ENCODE results near the gene MASTL.
"Not testable (repeated sequence)": the region's sequence is repeated elsewhere in the genome, so short reads cannot be mapped to it uniquely, and the experiment has no call there.

Gene MASTL

GRCh38 chr10:27155066-27155754 is at the start of gene MASTL:
TSS of gene MASTL (plus strand) at chr10:27155352. CDS start at chr10:27155427, 75 bp downstream.
- peak; percentile 93 for DNase-seq

DNA sequence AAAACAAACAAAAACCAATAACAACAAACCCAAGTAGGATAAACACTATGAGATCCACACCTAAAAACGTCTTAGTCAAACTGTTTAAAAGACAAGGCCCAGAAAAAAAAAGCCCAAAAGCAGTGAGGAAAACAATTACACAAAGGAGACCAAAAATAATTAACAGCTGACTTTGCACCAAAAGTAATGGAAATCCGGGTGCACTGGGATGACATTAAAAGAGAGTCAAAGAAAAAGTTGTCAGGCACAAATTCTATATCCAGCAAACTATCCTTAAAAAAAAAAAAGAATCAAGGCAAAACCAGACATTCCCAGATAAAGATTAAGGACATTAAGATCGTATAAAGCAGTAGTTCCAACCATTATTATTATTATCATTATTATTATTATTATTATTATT is 47.0 kb upstream of the MASTL start:
- DNase-seq = no peak

GRCh38 chr10:27134371-27134770 is 20.8 kb upstream of the MASTL start:
- no peak for DNase-seq

DNA sequence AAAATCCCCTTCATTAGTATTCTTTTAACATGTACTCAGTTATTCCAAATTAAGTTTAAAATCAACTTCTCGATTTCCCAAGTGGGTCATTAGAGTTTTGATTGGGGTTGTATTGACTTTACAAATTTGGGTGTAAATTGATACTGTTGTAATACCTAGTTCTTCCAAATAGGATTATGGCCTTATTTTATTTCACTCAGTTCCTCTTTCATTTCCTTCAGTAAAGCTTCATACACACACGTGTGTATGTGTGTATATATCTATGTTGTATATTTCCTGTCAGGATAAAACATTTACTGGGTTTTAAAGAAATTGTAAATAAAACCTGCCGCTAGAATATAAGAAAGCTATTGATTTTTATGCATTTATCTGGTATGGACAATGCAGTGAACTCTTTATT is 16.9 kb upstream of the MASTL start:
- no peak for DNase-seq

DNA sequence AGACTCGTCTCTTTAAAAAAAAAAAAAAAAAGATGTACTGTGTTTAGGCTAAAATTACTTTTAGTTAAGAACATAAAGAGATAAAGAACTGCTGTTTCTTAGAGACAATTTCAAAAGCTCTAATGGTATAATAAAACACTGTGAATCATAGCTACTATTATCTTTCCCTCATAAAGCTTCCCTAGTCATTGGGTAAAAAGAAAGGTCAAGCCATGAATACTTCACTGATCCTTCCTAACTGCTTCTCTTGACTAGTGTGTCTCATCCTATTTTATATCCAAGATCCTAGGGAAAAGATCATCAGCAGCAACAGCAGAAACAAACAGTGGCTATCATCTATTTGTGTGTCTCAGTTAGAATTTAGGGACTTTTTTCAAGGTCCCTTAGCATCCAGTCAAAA is 11.5 kb upstream of the MASTL start:
- no peak for DNase-seq

DNA sequence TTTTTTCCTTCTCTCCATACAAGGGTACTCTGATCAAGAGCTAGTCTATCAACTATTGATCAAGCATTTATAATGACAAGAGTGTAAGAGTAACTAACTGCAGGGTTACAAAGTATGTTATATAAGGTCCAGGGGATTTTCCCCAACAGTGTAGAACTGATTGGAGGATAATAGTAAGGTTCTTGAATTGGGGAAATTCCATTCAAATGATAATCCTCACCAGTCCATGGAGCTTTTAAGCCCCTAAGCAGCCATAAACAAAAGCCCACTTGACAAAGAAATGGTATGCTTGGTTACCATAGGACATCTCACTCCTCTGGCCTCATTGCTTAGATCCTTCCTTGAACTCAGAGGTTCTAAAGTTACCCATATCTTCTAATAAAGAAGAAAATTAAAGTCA is 9.2 kb upstream of the MASTL start:
- no peak for DNase-seq

GRCh38 chr10:27147701-27148100 is 7.5 kb upstream of the MASTL start:
- no peak for DNase-seq

DNA sequence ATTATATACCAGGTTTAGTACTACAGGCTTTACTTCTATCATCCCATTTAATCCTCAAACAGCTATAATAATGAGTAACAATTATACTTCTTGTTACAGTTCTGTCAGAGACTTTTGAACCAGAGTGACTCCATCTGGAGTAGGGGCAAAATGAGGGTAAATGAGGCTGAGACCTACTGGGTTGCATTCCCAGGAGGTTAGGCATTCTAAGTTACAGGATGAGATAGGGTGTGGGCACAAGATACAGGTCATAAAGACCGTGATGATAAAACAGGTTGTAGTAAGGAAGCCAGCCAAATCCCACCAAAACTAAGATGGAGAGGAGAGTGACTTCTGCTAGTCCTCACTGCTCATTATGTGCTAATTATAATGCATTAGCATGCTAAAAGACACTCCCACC is 4.9 kb upstream of the MASTL start:
- DNase-seq = no peak

DNA sequence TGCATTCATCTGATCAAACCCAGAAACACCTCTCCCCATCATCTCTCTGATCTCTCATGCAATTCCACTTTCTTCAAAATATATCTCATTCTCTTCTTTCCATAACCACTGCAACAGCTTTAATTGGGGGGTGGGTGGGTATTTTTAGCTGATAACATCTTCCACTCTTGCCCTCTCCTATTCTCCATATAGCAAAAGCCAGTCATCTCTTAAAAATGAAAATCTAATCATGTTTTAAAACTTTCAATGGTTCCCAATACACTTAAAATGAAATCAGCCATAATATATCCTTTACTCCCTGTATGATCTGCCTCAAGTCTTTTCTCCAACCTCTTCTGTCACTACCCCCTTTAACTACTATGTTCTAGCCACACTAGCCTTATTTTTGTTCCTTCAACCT is 2.5 kb upstream of the MASTL start:
- no peak for DNase-seq

DNA sequence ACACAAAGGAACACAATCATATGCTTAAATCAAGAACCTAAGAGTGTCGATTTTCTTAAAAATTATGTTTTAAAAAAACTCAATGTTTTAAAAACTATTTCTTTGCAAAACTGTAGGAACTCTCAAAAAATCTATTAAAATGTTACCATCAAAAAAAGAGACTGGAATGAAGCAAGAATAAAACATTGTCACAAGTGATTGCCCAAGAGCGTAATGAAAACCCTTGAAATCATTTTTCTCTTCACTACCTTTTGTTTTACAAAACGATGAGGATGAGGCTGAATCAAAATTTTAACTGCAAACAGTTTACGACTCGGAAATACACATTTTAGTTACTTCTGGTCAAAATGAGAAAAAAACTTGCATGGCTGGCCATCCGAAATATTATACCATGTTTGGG is 1.8 kb upstream of the MASTL start:
- no peak for DNase-seq

DNA sequence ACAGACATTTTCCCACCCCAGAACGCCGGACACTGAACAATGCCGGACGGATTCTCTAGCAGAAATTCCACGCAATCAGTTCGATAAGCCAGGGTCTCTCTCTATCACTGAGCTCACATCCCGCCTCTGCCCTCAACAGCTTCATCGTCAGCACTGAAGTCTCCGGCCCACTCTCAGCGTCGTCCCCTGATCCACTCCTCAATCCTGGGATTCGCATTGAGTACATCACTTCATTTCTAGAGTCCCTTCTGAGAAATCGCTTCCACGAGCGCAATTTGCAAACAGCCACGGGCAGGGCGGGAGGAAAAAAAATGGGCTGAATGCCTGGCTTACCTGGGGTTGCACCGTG is 1.3 kb upstream of the MASTL start:
- DNase-seq = no peak

DNA sequence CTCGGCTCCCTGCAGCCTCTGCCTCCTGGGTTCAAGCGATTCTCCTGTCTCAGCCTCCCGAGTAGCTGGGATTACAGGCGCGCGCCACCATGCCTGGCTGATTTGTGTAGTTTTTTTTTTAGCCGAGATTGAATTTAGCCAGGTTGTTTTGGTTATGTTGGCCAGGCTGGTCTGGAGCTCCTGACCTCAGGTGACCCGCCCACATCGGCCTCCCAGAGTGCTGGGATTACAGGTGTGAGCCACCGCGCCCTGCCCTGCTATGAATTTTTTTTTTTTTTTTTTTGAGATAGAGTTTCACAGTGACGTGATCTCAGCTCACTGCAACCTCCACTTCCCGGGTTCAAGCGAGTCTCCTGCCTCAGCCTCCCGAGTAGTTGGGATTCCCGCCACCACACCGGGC is 1.4 kb downstream of the MASTL start:
- DNase-seq = not testable (repeated sequence)

GRCh38 chr10:27157150-27157549 is 2.0 kb downstream of the MASTL start:
- DNase-seq = no peak

DNA sequence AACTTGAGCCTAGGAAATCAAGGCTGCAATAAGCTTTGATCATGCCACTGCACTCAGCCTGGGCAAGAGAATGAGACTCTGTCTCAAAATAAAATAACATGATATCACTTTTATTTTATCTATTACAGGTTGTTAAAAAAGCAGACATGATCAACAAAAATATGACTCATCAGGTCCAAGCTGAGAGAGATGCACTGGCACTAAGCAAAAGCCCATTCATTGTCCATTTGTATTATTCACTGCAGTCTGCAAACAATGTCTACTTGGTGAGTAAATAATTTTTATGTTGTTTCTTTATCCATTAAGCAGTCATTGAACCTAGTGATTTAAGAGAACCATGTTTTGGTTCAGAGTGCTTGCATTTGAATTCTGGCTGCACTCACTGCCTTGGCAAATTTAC is 3.3 kb downstream of the MASTL start:
- DNase-seq = no peak

DNA sequence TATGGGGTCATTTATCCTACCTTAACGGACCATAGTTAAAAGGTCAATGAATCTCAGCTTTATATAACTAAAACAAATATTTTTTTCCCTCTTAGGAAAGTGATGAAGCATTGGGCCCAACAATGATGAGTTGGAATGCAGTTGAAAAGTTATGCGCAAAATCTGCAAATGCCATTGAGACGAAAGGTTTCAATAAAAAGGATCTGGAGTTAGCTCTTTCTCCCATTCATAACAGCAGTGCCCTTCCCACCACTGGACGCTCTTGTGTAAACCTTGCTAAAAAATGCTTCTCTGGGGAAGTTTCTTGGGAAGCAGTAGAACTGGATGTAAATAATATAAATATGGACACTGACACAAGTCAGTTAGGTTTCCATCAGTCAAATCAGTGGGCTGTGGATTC is 14.7 kb downstream of the MASTL start:
- no peak for DNase-seq

DNA sequence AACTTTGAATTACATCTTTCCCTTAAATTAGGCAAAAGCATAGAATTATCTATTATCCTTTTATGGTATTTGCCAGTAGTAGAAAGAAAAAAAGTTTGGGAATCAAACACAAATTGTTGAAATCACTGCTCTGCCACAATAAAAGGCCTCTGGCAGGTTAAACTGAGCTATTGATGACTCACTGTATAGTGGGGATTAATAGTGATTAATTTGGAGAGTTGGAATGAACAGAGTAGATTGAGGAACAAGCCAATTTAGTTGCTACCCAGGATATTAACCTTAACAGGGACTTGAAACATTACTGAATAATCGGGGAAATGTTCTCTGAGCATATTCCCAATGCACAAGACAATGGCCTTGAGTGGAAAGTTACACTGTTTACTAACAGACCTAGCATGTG is 33.1 kb downstream of the MASTL start:
- no peak for DNase-seq

DNA sequence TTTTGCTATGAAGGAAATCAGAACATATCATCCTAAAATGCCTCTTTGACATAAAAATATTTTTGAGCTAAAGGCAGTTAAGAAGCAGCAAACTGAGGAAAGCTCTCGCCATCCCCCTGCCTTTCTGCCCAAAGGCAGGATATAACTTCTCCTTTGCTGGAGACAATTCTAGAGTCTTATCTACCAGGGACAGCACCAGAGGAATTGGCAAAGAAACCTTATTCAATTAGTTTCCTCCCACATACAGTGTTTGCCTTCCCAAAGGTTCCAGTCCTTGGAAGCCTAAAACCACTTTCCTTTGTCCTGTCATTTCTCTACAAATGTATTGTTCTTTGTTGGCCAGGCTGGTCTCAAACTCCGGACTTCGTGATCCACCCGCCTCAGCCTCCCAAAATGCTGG is 33.7 kb downstream of the MASTL start:
- DNase-seq = no peak

DNA sequence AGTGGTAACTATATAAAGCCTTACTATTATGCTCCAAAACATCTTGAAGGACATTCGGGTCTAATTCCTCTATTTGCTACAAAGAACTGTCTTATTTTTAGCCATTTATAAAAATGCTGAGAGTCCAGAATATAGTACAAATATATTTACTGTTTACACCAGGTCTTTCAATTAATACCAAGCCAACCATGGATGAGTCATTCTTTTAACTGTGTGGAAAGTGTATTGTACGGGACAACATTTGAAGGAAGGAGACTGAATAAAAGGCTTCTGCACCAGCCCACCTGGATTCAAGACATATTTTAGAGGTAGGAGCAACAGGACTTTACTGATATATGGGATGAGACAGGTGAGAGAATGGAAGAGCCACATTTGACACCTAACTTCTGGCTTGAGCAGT is 35.4 kb downstream of the MASTL start:
- DNase-seq = no peak

- DNase-seq = no peak
Measured at GRCh38 chr10:27192284-27192683, 37.1 kb downstream of the MASTL start.

GRCh38 chr10:27197980-27198620 is 42.9 kb downstream of the MASTL start:
- no peak for DNase-seq

DNA sequence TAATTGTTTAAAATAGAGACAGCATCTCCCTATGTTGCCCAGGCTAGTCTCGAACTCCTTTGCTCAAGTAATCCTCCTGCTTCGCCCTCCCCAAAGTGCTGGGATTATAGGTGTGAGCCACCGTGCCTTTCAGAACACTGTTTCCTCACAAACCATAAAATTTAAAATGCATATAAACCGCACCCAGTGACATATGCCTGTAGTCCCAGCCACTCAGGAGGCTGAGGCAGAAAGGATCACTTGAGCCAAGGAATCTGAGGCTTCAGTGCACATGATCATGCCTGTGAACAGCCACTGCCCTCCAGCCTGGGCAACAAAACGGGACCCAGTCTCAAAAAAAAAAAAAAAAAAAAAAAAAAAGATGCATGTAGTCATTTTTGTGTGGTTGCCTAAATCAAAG is 48.7 kb downstream of the MASTL start:
- no peak for DNase-seq

DNA sequence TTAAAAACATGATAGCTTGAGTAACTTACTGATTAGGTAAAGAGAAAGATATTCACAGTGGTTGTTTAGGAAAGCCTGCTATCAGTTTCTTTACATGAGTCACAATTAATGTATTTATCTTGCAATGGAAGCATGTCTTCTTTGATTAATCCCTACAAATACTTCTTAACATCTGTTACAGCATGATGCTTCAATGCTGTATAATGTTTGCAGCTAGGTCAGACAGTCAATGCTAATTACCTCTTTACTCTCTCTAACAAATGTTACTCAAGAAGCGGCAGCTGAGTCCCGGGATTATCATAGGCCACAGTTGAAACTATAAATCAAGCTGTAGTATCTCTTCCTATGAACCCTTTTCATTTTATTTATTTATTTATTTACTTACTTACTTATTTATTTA is 52.2 kb downstream of the MASTL start:
- DNase-seq = no peak

DNA sequence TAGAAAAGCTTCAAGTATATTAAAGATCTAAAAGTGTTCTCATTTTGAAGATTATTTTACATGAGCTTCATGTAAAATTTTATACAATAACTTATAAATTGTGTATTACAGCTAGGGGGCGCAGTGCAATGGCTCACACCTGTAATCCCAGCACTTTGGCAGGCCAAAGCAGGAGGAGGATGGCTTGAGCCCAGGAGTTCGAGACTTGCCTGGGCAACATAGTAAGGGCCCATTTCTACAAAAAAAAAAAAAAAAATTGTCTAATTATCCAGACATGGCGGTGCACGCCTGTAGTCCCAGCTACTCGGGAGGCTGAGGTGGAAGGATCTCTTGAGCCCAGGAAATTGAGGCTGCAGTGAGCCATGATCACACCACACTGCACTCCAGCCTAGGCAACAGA is 68.8 kb downstream of the MASTL start:
- peak; percentile 67 for DNase-seq

DNA sequence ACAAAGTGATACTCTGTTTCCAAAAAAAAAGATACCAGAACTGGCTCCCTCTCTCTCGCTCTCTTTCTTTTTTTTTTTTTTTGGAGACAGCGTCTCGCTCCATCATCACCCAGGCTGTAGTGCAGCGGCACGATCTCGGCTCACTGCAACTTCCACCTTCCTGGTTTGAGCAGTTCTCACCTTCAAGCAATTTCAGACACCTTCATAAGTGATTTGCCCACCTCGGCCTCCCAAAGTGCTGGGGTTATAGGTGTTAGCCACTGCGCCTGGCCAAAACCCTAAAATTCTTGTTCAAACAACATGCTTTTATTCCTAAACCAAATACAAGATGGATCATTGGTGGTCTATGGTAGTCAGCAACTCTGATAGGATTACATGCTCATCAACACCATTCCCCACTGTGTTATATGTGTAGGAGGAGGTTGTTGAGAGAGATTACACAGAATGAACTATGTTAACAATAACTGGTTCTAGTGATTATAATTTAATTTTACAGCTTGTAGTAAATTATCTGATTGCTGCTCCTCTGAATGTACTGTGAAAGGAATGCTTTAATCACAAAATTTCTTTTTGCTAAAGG is 69.9 kb downstream of the MASTL start:
- no peak for DNase-seq

Data from CD4-positive, alpha-beta T cell treated with Interleukin-6 for 4 hours (primary cell).